C4-2B (cell line): ENCODE results near the gene SRSF1.

Source experiments
- ZFX ChIP-seq: fragments of 450-650 bp; IDR thresholded peaks from 2 replicates; pipeline ENCODE4 v1.6.1; 2017
- TF ChIP-seq, protein P1 (sequence below): fragments of 450-650 bp; conservative IDR thresholded peaks from 2 replicates; pipeline ENCODE4 v1.5.1; 2017; ENCODE audit warnings: mild to moderate bottlenecking

DNA sequence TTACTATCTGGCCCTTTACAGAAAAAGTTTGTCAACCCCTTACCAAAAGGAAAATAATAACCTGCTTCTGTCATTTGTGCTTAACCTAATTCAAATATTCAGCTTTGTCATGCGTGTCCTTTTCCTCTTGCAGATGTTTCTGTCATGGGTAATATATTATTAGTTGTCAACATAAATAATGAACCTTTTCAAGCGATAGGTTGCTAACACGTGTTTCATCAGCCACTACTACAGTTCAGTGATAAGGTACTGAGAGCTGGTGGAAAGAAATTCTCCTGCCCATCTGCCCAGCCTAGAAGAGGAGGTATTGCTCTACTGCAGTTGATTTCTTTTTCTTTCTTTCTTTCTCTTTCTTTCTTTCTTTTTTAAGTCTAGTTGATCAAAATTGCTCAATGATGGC is 12.0 kb upstream of the SRSF1 start:
- TF ChIP-seq, protein P1, sequence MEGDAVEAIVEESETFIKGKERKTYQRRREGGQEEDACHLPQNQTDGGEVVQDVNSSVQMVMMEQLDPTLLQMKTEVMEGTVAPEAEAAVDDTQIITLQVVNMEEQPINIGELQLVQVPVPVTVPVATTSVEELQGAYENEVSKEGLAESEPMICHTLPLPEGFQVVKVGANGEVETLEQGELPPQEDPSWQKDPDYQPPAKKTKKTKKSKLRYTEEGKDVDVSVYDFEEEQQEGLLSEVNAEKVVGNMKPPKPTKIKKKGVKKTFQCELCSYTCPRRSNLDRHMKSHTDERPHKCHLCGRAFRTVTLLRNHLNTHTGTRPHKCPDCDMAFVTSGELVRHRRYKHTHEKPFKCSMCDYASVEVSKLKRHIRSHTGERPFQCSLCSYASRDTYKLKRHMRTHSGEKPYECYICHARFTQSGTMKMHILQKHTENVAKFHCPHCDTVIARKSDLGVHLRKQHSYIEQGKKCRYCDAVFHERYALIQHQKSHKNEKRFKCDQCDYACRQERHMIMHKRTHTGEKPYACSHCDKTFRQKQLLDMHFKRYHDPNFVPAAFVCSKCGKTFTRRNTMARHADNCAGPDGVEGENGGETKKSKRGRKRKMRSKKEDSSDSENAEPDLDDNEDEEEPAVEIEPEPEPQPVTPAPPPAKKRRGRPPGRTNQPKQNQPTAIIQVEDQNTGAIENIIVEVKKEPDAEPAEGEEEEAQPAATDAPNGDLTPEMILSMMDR, result no peak
- TF ChIP-seq ZFX, result no peak
